Immature natural killer cell (primary cell): ENCODE results near the gene FBXW8. TPM values are rescaled to one million over a fixed set of nuclear protein-coding genes. Genes with fewer than 3 reads are reported as not detected.

Source experiments
- DNase-seq, 3 donors: peaks; one replicate each; pipeline ENCODE4 v3.0.0; 2022; ENCODE audit warnings: mixed read lengths in 1 of 3
- H3K27ac Mint-ChIP-seq, 6 donors: one replicate each; pipeline ENCODE4 v1.8.0; 2020; ENCODE audit warnings: mixed read lengths in 6 of 6, mild to moderate bottlenecking in 5 of 6, inconsistent platforms in 4 of 6, moderate library complexity in 3 of 6
- H3K27me3 Mint-ChIP-seq, 3 donors: one replicate each; pipeline ENCODE4 v1.8.0; 2020 to 2021; ENCODE audit warnings: low read depth in 3 of 3, mild to moderate bottlenecking in 3 of 3, mixed read lengths in 3 of 3, moderate library complexity in 3 of 3, inconsistent platforms in 1 of 3
- H3K36me3 Mint-ChIP-seq, 3 donors: one replicate each; pipeline ENCODE4 v1.8.0; 2020; ENCODE audit warnings: mixed read lengths in 3 of 3, inconsistent platforms in 2 of 3, mild to moderate bottlenecking in 2 of 3
- H3K4me1 Mint-ChIP-seq, 2 donors: one replicate each; pipeline ENCODE4 v1.8.0; 2020; ENCODE audit warnings: inconsistent platforms in 2 of 2, mild to moderate bottlenecking in 2 of 2, mixed read lengths in 2 of 2, moderate library complexity in 1 of 2
- H3K4me3 Mint-ChIP-seq, 5 donors: one replicate each; pipeline ENCODE4 v1.8.0; 2020; ENCODE audit warnings: mild to moderate bottlenecking in 5 of 5, mixed read lengths in 5 of 5, inconsistent platforms in 3 of 5, moderate library complexity in 3 of 5
- H3K9me3 Mint-ChIP-seq, 6 donors: one replicate each; pipeline ENCODE4 v1.8.0; 2020; ENCODE audit warnings: mild to moderate bottlenecking in 6 of 6, mixed read lengths in 6 of 6, inconsistent platforms in 4 of 6, moderate library complexity in 3 of 6
- polyA plus RNA-seq, 3 donors: library from polyadenylated mRNA; unstranded; fragments of 300-500 nt; fragmentation: Illumina TruSeq; gene quantifications; one replicate each; pipeline ENCODE4 v1.2.3, GENCODE V29; 2021

FBXW8 gene
- polyA plus RNA-seq, 3 donors from 2014 or later: 6.6 to 11.6 (median 10.6) TPM

DNA sequence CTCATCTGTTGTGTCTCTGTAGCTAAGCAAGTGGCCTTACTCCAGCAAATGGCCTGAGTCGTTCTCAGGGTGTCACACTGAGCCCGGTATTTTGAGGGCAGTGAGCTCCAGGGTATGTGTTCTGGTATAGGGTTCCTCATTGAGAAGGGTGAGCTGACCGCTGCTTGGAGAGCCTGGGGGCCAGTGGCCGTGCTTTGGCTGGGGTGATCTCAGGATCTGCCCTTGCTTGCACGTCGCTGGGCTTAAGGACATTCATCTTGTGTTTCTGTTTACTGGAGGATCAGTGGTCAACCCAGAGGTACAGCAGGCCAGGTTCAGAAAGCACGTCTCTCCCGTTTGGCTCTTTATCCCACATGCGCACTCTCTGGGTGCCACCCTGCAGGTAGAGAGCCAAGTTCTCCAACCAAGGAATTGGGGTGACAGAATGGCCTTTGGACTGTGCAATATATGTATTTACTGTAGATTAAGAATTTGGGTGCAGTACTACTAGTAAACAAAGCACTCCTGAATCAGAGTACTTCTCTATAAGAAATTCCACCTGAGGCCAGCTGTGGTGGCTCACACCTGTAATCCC lies 52.1 kb downstream of the FBXW8 start:
- H3K4me1 Mint-ChIP-seq: peaks cover 30 to 43% of the 10 kb centered on the region in 2 donors

DNA sequence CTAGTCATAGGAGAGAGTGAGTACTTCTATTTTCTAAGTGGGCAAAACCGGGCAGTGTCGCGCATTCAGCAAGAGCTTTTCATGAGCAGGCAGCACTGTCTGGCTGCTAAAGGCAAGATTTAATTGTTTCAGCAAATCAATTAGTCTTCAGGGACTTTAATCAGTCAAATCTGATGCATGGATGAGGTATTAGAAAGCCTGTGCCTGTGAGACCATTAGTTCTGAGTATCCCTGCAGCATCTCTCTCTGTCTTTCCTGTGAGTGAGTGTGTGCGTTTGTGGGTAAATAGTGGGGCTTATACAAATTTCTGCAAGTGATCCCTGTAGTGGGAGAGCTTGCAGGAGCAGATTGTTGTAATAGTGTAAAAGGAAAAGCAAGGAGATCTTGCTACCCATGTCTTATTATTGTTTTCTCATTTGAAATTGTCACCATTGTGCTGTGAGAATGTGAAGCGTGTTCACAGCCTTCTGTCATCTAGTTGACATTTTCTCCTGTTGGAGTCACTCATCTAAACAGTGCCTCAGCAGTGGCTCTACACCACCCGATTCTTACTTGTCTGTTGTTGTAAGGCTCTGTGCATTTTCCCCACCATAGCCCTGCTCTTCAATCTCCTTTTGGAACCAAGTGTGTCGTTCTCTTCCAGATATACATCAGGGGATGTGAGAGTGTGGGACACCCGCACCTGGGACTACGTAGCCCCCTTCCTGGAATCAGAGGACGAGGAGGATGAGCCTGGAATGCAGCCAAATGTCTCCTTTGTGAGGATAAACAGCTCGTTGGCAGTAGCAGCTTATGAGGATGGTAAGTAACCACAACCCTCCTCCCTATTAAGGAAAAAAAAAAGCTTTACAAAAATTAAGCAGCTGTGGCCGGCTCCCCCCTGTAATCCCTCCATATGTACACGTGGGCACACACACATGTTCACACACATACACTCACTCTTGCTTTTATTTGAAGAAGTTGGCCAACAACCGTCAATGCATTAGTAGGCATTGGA lies 53.6 kb downstream of the FBXW8 start:
- DNase-seq: no peak
- peaks cover 0 to 4% (median 0%) of the 10 kb centered on the region in 3 donors for H3K27me3 Mint-ChIP-seq
- no peak overlapping the region for H3K4me3 Mint-ChIP-seq
- peaks cover 5 to 18% (median 16%) of the 10 kb centered on the region in 3 donors for H3K36me3 Mint-ChIP-seq
- H3K4me1 Mint-ChIP-seq: peaks cover 30 to 40% of the 10 kb centered on the region in 2 donors
- H3K9me3 Mint-ChIP-seq: no peaks in the 10 kb centered on the region
- H3K27ac Mint-ChIP-seq: no peak overlapping the region

More for the DNA sequence above, 52.1 kb downstream of the FBXW8 start:
- Mint-ChIP-seq H3K4me3 (peak overlapping the region in 2 of 5 donors; percentile 29 to 58), H3K9me3 (no peaks in the 10 kb centered on the region), H3K27ac (peak overlapping the region in 2 of 6 donors; percentile 62 to 67), H3K27me3 (peaks cover 0 to 6% (median 0%) of the 10 kb centered on the region in 3 donors), H3K36me3 (peaks cover 0 to 11% (median 11%) of the 10 kb centered on the region in 3 donors)
- no peak for DNase-seq

DNA sequence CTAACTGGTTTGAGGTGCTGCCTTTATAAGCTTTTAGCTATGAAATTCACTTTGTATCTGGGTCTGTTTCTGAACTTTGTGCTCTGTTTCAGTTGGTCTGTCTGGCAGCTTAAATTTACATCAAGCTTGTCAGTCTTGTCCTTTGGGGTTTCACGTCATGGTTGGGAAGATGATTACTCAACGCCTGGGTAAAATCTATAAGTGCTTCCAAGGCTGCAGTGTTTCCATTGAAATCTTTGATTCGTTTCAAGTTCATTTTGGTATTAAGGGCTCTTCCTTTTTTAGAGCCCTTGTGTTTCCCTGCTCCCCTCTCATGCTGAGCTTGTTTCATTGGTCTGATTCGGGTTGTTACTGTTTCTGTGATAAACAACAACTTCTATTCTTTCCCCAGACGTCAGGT lies 58.2 kb downstream of the FBXW8 start:
- H3K36me3 Mint-ChIP-seq: peaks cover 16 to 38% (median 38%) of the 10 kb centered on the region in 3 donors
- H3K9me3 Mint-ChIP-seq: no peaks in the 10 kb centered on the region
- H3K27me3 Mint-ChIP-seq: peaks cover 0 to 2% (median 1%) of the 10 kb centered on the region in 3 donors
- H3K4me1 Mint-ChIP-seq: no peaks in the 10 kb centered on the region
- H3K27ac Mint-ChIP-seq: no peak overlapping the region
- DNase-seq: no peak
- H3K4me3 Mint-ChIP-seq: no peak overlapping the region

DNA sequence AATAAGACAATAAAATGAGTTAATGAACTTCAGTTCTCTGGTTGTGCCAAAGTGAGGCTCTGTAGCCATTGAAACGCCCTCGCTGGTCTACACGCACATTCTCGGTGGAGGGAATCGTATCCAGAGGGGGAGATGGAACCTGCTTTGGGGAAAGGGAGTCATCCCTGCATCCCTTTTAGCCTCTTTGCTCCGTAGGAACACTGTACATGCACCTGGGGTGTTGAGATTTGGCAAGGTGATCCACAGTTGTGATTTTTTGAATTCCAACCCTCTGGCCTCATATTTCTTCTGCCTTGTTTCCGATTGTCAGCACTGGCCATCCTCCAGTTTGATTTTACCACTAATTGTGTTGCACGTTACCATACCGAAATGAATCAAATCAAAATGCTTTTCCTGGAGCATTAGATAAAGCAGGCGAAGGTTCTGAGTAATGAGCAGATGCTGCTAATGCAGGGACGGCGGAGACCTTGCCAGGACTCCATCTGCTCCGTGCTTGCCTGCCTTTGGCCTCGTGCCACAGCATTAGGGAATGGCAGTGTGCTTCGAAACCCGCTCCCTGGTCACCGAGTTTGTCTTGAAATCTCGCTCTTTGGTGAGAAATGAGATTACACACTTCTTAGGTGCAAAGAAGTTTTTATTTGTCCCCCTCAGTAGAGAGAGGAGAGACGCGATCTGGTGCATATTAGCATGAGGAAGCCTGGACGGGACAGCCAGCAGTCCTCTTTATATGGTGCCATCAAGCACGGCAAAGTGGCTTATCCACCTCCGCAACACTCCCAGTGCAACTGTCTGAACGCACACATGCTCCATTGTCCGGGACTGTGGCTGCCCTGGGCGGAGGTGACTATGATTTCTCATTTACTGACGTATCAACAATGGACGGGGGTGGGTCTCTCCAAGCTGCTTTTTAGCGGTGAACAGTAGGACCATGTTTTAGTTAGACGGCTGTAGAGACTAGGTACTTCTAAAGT lies 59.1 kb downstream of the FBXW8 start:
- Mint-ChIP-seq H3K9me3 (no peaks in the 10 kb centered on the region), H3K4me1 (no peaks in the 10 kb centered on the region), H3K4me3 (no peak overlapping the region), H3K27ac (no peak overlapping the region), H3K36me3 (peaks cover 14 to 38% (median 36%) of the 10 kb centered on the region in 3 donors), H3K27me3 (peaks cover 0 to 2% (median 1%) of the 10 kb centered on the region in 3 donors)
- DNase-seq: no peak

DNA sequence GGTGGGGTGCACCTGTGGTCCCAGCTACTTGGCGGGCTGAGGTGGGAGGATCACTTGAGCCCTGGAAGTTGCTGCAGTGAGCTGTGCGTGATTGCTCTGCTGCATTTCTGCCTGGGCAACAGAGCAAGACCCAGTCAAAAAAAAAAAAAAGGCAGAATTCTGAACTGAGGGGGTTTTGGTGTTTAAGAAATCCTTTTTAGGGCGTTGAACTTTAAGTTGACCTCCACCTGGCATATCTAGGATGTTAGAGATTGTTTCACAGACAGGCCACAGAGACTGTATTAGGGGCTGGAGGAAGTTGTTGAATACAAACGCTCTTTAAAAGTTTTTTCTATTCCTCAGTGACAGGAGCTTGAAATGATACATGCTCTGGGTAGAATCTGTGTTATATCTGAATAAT lies 60.5 kb downstream of the FBXW8 start:
- Mint-ChIP-seq H3K27ac (no peak overlapping the region), H3K4me3 (no peak overlapping the region), H3K27me3 (peaks cover 0 to 2% (median 1%) of the 10 kb centered on the region in 3 donors), H3K9me3 (no peaks in the 10 kb centered on the region), H3K4me1 (no peaks in the 10 kb centered on the region), H3K36me3 (peaks cover 11 to 38% (median 30%) of the 10 kb centered on the region in 3 donors)
- no peak for DNase-seq

DNA sequence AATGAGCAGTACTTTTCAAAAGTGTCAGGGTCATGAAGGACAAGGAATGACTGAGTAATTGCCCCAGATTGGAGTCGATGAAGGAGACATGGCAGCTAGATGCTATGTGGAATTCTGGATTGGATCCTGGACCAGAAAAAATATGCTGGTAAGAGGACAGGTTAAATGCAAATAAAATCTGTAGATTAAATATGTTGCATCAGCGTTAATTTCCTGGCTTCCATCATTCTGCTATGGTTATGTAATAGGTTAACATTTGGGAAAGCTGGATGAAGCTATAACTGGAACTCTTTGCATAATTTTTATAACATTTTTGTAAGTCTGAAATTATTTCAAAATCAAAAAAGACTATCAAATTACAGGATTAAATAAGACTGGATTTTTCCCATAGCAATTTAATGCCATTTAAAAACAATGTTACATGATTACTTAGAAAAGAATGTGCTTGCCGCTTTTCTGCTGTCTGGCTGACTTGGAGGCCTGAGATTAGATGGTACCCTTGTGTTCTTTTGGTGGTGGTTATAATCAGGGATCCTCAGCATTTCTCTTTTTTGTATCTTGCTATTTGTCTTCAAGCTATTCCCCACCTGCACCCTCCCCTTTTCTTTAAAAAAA lies 65.1 kb downstream of the FBXW8 start:
- Mint-ChIP-seq H3K27me3 (peaks cover 0 to 2% (median 1%) of the 10 kb centered on the region in 3 donors), H3K4me3 (no peak overlapping the region), H3K36me3 (peaks cover 12 to 33% (median 16%) of the 10 kb centered on the region in 3 donors), H3K27ac (no peak overlapping the region), H3K9me3 (no peaks in the 10 kb centered on the region), H3K4me1 (no peaks in the 10 kb centered on the region)
- no peak for DNase-seq

DNA sequence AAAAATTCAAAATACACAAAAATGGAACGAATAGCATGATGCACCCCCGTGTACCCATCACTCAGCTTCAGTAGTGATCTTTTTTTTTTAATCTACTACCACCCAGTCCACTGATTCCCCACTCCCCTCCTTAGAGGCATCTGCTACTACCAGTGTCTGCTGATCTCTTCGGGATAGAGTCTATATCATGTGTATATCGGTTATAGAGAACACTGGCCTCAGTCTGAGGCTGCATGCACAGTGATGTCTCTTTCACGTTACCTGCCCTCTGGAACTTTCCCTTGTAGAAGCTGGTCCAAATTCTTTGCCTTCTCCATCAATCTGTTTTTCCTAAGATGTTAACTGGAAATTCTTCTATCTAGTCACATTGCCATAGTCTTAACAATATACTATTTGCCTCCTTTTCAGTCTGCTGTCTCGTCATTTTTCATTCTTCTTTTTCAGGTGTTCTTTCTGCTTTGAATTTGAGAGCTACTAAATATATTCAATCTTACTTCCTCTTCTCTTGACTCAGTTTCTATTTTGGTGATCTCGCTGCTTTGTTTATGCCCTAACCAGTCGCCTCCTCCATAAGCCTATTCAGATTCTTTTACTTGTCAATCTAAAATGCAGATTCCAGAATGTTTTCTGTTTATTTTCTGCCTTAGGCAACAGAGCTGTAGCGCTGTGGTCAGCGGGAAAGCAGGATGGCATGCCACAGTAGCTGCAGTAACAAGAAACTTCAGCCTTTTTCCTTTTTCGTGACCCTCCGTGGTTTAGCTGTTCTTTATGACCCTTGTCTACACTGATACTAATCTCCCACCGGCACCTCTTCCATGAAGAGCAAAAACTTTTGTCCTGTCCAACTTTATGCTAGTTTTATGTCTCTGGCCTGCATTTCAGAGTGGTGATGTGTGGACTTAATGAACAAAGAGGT lies 67.0 kb downstream of the FBXW8 start:
- Mint-ChIP-seq H3K27ac (no peak overlapping the region), H3K4me3 (no peak overlapping the region), H3K27me3 (peaks cover 0 to 2% (median 0%) of the 10 kb centered on the region in 3 donors), H3K9me3 (no peaks in the 10 kb centered on the region), H3K36me3 (peaks cover 12 to 22% (median 21%) of the 10 kb centered on the region in 3 donors), H3K4me1 (no peaks in the 10 kb centered on the region)
- DNase-seq: no peak

DNA sequence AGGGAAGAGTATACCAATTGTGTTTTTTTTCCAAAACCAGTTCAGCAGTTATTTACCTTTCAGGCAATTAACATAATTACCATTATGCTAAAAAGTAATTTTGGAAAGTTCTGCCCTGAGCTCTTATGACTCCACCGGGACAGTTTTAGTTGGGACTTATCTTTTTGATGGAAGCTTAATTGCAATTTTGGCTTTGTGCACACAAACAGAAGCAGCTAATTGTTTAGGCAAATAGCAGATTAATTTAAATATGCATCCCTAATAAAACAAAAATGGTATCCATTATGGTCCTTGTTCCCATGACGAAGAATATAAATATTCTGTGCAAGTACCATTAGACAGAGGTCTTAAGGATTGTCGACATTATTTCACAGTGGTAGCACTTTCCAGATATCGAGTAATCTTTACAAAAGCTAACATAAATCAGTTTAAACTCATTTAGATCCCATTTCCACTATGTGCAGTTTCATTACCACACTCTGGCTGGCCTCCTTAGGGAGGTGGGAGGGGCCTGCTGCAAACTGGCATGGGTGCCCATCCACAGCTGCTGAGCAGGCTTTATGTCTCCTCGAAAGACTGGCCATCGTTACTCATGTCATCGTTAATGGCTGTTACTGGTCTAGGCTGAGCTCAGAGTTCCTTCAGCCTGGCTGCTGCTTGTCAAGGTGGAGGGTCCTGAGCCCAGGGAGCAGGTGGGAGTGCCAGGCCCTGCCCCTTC lies 68.2 kb downstream of the FBXW8 start:
- peaks cover 12 to 16% (median 12%) of the 10 kb centered on the region in 3 donors for H3K36me3 Mint-ChIP-seq
- H3K4me3 Mint-ChIP-seq: no peak overlapping the region
- H3K27ac Mint-ChIP-seq: no peak overlapping the region
- peaks cover 0 to 2% (median 0%) of the 10 kb centered on the region in 3 donors for H3K27me3 Mint-ChIP-seq
- H3K4me1 Mint-ChIP-seq: no peaks in the 10 kb centered on the region
- DNase-seq: no peak
- no peaks in the 10 kb centered on the region for H3K9me3 Mint-ChIP-seq

DNA sequence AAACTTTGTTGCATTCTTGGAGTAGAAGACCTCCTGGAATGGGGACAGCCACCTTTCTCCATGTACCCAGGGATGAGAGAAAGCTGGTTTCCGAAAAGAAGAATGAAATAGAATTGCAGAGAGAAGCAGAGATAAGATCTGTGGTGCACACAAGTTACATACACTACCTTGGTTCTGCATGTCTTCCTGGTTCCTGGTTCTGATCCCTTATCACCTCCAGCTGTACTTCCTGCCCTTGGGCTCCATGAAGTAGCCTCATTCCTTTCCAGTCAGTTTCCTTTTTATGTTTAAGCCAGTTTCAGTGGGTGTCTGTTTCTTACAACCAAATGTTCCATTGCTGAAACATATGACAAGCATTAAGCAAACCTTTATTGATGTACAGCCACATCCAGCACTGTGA lies 69.3 kb downstream of the FBXW8 start:
- peak overlapping the region in 1 of 6 donors; percentile 69 for H3K27ac Mint-ChIP-seq
- no peaks in the 10 kb centered on the region for H3K4me1 Mint-ChIP-seq
- peaks cover 12 to 16% (median 12%) of the 10 kb centered on the region in 3 donors for H3K36me3 Mint-ChIP-seq
- H3K4me3 Mint-ChIP-seq: no peak overlapping the region
- H3K9me3 Mint-ChIP-seq: no peaks in the 10 kb centered on the region
- no peak for DNase-seq
- H3K27me3 Mint-ChIP-seq: peaks cover 0 to 2% (median 0%) of the 10 kb centered on the region in 3 donors

DNA sequence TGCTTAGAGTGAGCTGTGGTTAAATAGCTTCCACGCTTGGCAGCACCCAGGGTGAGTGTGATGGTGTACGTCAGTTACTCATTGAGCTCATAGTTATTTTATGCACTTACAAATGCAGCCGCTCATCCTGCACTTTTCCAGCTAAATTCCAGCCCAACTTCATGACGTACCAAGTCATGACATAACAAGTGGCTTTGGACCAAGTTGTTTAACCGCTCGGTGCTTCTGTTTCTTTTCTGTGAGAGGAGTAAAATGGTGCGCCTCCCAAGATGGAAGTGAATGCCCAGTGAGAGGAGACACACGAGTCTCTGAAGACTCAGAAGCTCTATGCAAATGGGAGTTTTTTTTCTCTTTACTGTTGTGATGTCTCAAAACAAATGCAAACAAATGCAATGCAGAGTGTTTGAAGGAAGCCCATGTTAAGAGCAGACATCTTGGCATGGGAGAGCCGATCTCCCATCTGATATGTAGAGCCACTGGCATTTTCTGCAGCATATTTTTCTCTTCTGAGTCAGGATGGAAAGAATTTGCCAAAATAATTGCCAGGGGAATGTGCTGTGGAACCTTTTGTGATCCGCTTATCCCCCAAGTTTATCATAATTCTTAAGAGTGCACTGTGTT lies 72.2 kb downstream of the FBXW8 start:
- Mint-ChIP-seq H3K36me3 (peaks cover 13 to 18% (median 17%) of the 10 kb centered on the region in 3 donors), H3K27me3 (no peaks in the 10 kb centered on the region), H3K4me1 (no peaks in the 10 kb centered on the region), H3K9me3 (no peaks in the 10 kb centered on the region), H3K27ac (no peak overlapping the region), H3K4me3 (no peak overlapping the region)
- no peak for DNase-seq

DNA sequence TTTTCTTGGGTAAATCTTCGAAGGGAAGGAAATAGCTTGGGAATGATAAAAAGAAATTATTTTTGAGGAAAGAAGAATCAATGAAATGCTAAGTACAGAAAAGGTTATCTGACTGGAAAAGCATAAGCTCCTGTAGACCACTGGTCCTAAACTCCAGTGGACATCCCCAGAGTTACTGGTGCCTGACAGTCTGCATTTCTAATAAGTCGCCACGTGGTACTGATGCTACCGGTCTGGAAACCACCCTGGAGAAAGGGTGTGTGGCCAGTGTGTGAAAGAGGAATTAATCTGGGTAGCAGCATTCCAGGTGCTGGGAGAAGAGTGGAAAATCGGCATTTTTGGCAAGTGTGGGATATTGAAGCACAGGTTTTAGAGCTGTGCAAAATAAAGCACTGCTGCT lies 73.3 kb downstream of the FBXW8 start:
- H3K27ac Mint-ChIP-seq: no peak overlapping the region
- H3K36me3 Mint-ChIP-seq: peaks cover 14 to 23% (median 18%) of the 10 kb centered on the region in 3 donors
- H3K27me3 Mint-ChIP-seq: no peaks in the 10 kb centered on the region
- no peak for DNase-seq
- no peaks in the 10 kb centered on the region for H3K4me1 Mint-ChIP-seq
- H3K9me3 Mint-ChIP-seq: no peaks in the 10 kb centered on the region
- H3K4me3 Mint-ChIP-seq: no peak overlapping the region
